ENCODE measurements around the gene OBSCN. TPM values are rescaled to one million over a fixed set of nuclear protein-coding genes. Genes with fewer than 3 reads are reported as not detected.

OBSCN gene
- total RNA-seq, 1 donor from 2014 or later, result 7.6 TPM

DNA sequence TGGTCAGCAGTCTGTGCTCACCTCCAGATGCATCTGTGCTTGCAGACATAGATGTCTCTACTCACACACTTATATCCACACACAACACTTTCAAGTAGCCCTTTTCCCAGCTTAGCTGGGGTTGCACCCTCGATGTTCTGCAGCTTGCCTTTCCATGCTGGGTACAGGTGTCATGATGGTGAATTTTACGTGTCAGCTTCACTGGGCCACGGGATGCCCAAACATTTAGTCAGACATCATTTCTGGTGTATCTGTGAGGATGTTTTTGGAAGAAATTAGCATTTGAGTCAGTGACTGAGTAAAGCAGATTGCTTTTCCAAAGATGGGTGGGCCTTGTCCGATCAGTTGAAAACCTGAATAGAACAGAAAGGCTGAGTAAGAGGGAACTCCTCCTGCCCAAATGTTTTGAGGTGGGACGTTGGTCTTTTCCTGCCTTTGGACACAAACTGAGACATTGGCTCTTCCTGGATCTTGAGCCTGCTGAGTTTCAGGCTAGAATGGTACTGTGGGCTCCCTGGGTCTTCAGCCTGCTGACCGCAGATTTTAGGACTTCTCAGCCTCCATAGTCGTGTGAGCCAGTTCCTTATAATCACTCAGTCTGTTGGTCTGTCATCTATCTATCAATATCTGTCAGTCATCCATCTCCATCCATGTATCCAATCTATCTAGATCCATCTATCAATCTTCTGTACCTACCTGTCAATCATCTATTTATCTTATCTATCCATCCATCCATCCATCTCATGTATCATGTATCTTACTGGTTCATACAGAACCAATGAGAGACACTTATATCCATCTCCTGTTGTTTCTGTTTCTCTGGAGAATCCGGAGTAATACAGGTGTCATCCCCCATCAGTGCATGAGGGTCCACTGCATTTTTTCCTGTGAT lies 12.7 kb upstream of the OBSCN start:
- Histone ChIP-seq H3K27me3 (ENCODE audit: control insufficient read depth, insufficient read depth, low read length) (no peaks in the 10 kb centered on the region), H3K36me3 (ENCODE audit: control insufficient read depth, insufficient read depth, low read length) (no peaks in the 10 kb centered on the region), H3K4me3 (ENCODE audit: low read depth, low read length) (no peak overlapping the region)
- TF ChIP-seq CTCF (IDR thresholded peaks at IDR 0.05; ENCODE audit: insufficient read depth, low read length, severe bottlenecking), result no peak
- FAIRE-seq (peak; percentile 80), DNase-seq (ENCODE audit: low read depth) (no peak)

DNA sequence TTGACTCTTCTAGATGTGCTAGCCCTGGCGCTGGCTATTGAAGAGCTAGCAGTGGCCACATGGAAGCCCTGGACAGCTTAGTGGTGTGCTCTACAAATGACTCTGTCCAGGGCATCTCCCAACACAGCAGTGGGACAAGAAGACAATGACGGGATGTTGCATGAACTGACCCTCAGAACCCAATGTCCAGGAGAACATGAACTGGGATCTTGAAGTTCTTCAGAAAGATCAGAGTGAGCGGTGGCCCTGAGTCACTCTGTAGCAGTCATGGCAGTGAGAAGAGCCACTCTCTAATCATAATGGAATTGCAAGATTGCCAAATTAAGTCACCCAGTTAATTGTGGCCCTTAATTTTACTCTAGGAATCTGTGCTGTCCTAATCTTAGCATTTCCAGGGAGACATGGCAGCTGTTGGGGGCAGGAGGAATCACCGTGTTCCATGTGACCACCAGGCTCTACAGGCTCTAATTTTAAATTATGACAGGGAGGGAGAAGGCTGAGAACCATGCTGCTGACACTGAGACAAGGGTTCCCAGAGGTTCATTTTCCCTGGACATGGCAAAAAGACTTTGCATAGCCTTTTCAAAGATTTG lies 10.2 kb upstream of the OBSCN start:
- no peak overlapping the region for H3K4me3 ChIP-seq (ENCODE audit: low read depth, low read length)
- no peaks in the 10 kb centered on the region for H3K27me3 ChIP-seq (ENCODE audit: control insufficient read depth, insufficient read depth, low read length)
- no peaks in the 10 kb centered on the region for H3K36me3 ChIP-seq (ENCODE audit: control insufficient read depth, insufficient read depth, low read length)
- FAIRE-seq, result peak; percentile 62
- no peak for TF ChIP-seq CTCF (IDR thresholded peaks at IDR 0.05; ENCODE audit: insufficient read depth, low read length, severe bottlenecking)
- DNase-seq (ENCODE audit: low read depth), result no peak

DNA sequence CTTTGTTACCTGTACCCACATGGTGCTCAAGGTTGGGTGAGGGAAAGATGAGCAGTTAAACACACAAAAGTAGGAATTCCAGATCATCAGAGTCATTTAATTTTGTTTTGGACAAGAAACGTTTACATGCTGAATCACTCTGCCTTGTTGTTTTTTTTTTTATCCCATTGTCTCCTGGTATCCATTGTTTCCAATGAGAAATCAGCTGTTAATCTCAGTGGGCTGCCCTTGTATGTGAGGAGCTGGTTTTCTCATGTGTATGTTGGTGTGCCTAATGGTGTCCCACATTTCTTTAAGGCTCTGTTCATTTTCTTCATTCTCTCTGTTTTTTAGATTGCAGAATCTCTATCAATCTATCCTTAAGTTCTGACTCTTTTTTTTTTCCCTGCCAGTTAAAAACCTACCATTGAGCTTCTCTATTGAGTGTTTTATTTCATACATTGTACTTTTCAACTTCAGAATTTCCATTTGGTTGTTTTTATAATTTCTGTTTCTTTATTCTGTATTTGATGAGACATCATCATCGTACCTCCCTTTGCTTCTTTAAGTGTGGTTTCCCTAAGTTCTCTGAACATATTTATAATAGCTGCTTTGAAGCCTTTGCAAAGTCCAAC lies 8.8 kb upstream of the OBSCN start:
- Histone ChIP-seq H3K27me3 (ENCODE audit: control insufficient read depth, insufficient read depth, low read length) (no peaks in the 10 kb centered on the region), H3K4me3 (ENCODE audit: low read depth, low read length) (no peak overlapping the region), H3K36me3 (ENCODE audit: control insufficient read depth, insufficient read depth, low read length) (no peaks in the 10 kb centered on the region)
- FAIRE-seq, result no peak
- peak; percentile 22 for DNase-seq (ENCODE audit: low read depth)
- no peak for TF ChIP-seq CTCF (IDR thresholded peaks at IDR 0.05; ENCODE audit: insufficient read depth, low read length, severe bottlenecking)

- FAIRE-seq, result no peak
- no peak for TF ChIP-seq CTCF (IDR thresholded peaks at IDR 0.05; ENCODE audit: insufficient read depth, low read length, severe bottlenecking)
Observed at GRCh38 chr1:228204958-228205357, 2.9 kb upstream of the OBSCN start.

DNA sequence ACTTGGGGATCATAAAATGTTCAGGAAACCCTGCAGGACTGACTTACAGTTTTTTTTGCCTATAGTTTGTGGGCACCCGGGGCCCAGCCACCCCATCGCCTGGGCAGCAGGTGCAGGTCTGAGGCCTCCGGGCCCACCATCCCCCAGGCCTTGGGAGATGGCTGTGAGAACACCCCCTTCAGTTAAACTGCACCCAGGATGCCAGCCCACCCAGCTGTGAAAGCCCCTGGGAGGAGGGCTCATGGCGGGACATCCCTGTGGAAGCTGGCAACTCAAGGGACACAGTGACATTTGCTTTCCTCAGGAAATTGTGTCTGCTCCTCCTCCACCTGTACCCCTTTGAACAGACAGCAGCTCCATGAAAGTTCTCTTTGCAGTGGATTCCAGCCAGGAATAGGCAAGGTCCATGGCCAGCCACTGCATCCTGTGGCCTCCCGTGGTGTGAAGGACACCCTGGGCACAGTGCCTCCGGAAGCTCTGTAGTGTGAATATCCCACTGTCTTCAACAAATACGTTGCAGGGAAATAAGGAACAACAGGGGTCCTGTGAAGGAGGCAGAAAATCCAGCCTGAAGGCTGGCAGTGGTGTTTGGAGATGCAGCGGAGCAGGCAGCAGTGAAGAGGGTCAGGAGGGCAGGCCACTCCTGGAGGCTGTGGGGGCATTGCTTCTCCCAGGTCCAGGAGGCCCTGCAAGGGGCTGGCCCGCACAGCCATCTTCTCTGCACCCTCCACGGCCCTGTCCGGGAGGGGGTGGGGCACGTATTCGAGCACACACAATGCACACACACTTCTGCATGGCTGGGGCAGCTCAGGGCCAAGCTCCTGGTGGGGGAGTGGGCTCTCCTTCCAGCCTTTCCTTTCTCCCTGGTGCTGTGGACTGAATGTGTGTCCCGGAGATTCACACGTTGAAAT lies 2.1 kb upstream of the OBSCN start:
- FAIRE-seq, result peak; percentile 72

More at GRCh38 chr1:228204958-228205357, 2.9 kb upstream of the OBSCN start:
- Histone ChIP-seq H3K27me3 (ENCODE audit: control insufficient read depth, insufficient read depth, low read length) (peaks cover 13% of the 10 kb centered on the region), H3K4me3 (ENCODE audit: low read depth, low read length) (no peak overlapping the region), H3K36me3 (ENCODE audit: control insufficient read depth, insufficient read depth, low read length) (no peaks in the 10 kb centered on the region)
- DNase-seq (ENCODE audit: low read depth), result no peak

More for the DNA sequence above, 2.1 kb upstream of the OBSCN start:
- Histone ChIP-seq H3K27me3 (ENCODE audit: control insufficient read depth, insufficient read depth, low read length) (peaks cover 13% of the 10 kb centered on the region), H3K36me3 (ENCODE audit: control insufficient read depth, insufficient read depth, low read length) (no peaks in the 10 kb centered on the region), H3K4me3 (ENCODE audit: low read depth, low read length) (no peak overlapping the region)
- no peak for DNase-seq (ENCODE audit: low read depth)
- no peak for TF ChIP-seq CTCF (IDR thresholded peaks at IDR 0.05; ENCODE audit: insufficient read depth, low read length, severe bottlenecking)
